Measurements from ENCODE around the gene EIF4A3. TPM values are rescaled to one million over a fixed set of nuclear protein-coding genes. Genes with fewer than 3 reads are reported as not detected.
A peak's percentile ranks its signal among the peaks of the same experiment; 100 is the strongest.

Gene EIF4A3
- total and polyA plus RNA-seq, 9 of the 15 experiments (the other 6 are each of a cell fraction or from before 2014, with no cell fraction given): 62.7 to 171 (median 127) TPM

GRCh38 chr17:80101946-80102663 lies 44.8 kb downstream of the EIF4A3 start (continued):
- no peak for TF ChIP-seq ZNF512 (tag; IDR thresholded peaks at IDR 0.05)
- no peak for TF ChIP-seq ESRRA (IDR thresholded peaks at IDR 0.05; ENCODE audit: borderline replicate concordance, low read depth)
- TF ChIP-seq NUFIP1 (IDR thresholded peaks at IDR 0.05; ENCODE audit: partially characterized antibody): no peak
- TF ChIP-seq SOX6 (IDR thresholded peaks at IDR 0.05): no peak
- TF ChIP-seq ARID1B (IDR thresholded peaks at IDR 0.05): no peak
- TF ChIP-seq ZNF561 (CRISPR knock-in tag; conservative IDR thresholded peaks at IDR 0.05): no peak
- TF ChIP-seq ILF3 (IDR thresholded peaks at IDR 0.05; ENCODE audit: borderline replicate concordance): no peak
- TF ChIP-seq PML (IDR thresholded peaks at IDR 0.05; ENCODE audit: low read length): no peak
- no peak for TF ChIP-seq CEBPZ (IDR thresholded peaks at IDR 0.05; ENCODE audit: borderline replicate concordance, low read depth, low read length)
- no peak for TF ChIP-seq RBFOX2 (IDR thresholded peaks at IDR 0.05; ENCODE audit: low read depth, low read length)
- peak; percentile 51 for TF ChIP-seq ZBTB40 (IDR thresholded peaks at IDR 0.05)
- no peak for TF ChIP-seq ZBTB40 (CRISPR knock-in tag; IDR thresholded peaks at IDR 0.05)
